ENCODE measurements around the gene OR6A2.

- TF ChIP-seq, protein P1, sequence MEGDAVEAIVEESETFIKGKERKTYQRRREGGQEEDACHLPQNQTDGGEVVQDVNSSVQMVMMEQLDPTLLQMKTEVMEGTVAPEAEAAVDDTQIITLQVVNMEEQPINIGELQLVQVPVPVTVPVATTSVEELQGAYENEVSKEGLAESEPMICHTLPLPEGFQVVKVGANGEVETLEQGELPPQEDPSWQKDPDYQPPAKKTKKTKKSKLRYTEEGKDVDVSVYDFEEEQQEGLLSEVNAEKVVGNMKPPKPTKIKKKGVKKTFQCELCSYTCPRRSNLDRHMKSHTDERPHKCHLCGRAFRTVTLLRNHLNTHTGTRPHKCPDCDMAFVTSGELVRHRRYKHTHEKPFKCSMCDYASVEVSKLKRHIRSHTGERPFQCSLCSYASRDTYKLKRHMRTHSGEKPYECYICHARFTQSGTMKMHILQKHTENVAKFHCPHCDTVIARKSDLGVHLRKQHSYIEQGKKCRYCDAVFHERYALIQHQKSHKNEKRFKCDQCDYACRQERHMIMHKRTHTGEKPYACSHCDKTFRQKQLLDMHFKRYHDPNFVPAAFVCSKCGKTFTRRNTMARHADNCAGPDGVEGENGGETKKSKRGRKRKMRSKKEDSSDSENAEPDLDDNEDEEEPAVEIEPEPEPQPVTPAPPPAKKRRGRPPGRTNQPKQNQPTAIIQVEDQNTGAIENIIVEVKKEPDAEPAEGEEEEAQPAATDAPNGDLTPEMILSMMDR (conservative IDR thresholded peaks at IDR 0.05; ENCODE audit: low read depth, low read length), result peak; percentile 54
- TF ChIP-seq, protein P2, sequence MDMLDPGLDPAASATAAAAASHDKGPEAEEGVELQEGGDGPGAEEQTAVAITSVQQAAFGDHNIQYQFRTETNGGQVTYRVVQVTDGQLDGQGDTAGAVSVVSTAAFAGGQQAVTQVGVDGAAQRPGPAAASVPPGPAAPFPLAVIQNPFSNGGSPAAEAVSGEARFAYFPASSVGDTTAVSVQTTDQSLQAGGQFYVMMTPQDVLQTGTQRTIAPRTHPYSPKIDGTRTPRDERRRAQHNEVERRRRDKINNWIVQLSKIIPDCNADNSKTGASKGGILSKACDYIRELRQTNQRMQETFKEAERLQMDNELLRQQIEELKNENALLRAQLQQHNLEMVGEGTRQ (IDR thresholded peaks at IDR 0.05; ENCODE audit: low read depth, low read length), result no peak
- no peak for TF ChIP-seq MAZ (IDR thresholded peaks at IDR 0.05; ENCODE audit: borderline replicate concordance, low read depth, low read length)
- TF ChIP-seq CEBPB (IDR thresholded peaks at IDR 0.05; ENCODE audit: low read depth, low read length), result no peak
- TF ChIP-seq RAD21 (IDR thresholded peaks at IDR 0.05; ENCODE audit: low read length), result peak; percentile 50; the same call in 1 of the 2 replicates
- no peak for TF ChIP-seq POLR2A (IDR thresholded peaks at IDR 0.05; ENCODE audit: low read depth, low read length)
- peak; percentile 39; the same call in 1 of the 2 replicates for TF ChIP-seq SMC3 (IDR thresholded peaks at IDR 0.05; ENCODE audit: low read depth, low read length)
- no peak for TF ChIP-seq BHLHE40 (IDR thresholded peaks at IDR 0.05; ENCODE audit: low read depth, low read length)
- no peak for TF ChIP-seq RCOR1 (IDR thresholded peaks at IDR 0.05; ENCODE audit: insufficient replicate concordance, low read length)
- no peak for TF ChIP-seq MXI1 (IDR thresholded peaks at IDR 0.05; ENCODE audit: borderline replicate concordance, low read depth, low read length)
Observed at GRCh38 chr11:6757373-6757967, 42.0 kb downstream of the OR6A2 start.

Data from IMR-90 (cell line).